Tongue (tissue), 2 donors: ENCODE results near the gene PCSK4. TPM values are rescaled to one million over a fixed set of nuclear protein-coding genes. Genes with fewer than 3 reads are reported as not detected.
"Not testable (repeated sequence)": the region's sequence is repeated elsewhere in the genome, so short reads cannot be mapped to it uniquely, and the experiment has no call there.

Experiments
- DNase-seq: peaks from one replicate; pipeline ENCODE4 v3.0.0-alpha.2; 2015
- total RNA-seq: library from RNA; depleted of rRNA; stranded (reverse); fragments of >200 nt; gene quantifications from one replicate; pipeline ENCODE4 v1.2.3, GENCODE V29; 2014

Gene PCSK4
- total RNA-seq, result 1.0 TPM

GRCh38 chr19:1490311-1491113 is at the start of gene PCSK4:
TSS of gene PCSK4 (minus strand) at chr19:1490350. CDS start at chr19:1490346, 4 bp downstream.
- peak; percentile 100 for DNase-seq

- DNase-seq, result not testable (repeated sequence)
These were observed 49.6 kb upstream of the PCSK4 start for GRCh38 chr19:1539749-1540148.

GRCh38 chr19:1538978-1539377 is 48.8 kb upstream of the PCSK4 start:
- peak; percentile 20 for DNase-seq

GRCh38 chr19:1535699-1536098 is 45.5 kb upstream of the PCSK4 start:
- DNase-seq, result not testable (repeated sequence)

GRCh38 chr19:1534972-1535371 is 44.8 kb upstream of the PCSK4 start:
- no peak for DNase-seq

GRCh38 chr19:1533510-1534150 is 43.5 kb upstream of the PCSK4 start:
- DNase-seq, result no peak

- no peak for DNase-seq
These were observed 41.9 kb upstream of the PCSK4 start for GRCh38 chr19:1532003-1532402.

- no peak for DNase-seq
These were observed 41.4 kb upstream of the PCSK4 start for GRCh38 chr19:1531587-1531986.

GRCh38 chr19:1530856-1531255 is 40.7 kb upstream of the PCSK4 start:
- not testable (repeated sequence) for DNase-seq

GRCh38 chr19:1529430-1529816 is 39.3 kb upstream of the PCSK4 start:
- no peak for DNase-seq

GRCh38 chr19:1528596-1529429 is 38.7 kb upstream of the PCSK4 start:
- DNase-seq, result no peak

GRCh38 chr19:1527650-1528309 is 37.6 kb upstream of the PCSK4 start:
- no peak for DNase-seq

GRCh38 chr19:1526979-1527649 is 37.0 kb upstream of the PCSK4 start:
- no peak for DNase-seq

GRCh38 chr19:1526066-1526778 is 36.1 kb upstream of the PCSK4 start:
- no peak for DNase-seq

- DNase-seq, result no peak
These were observed 35.2 kb upstream of the PCSK4 start for GRCh38 chr19:1525343-1525742.

GRCh38 chr19:1524972-1525325 is 34.8 kb upstream of the PCSK4 start:
- DNase-seq, result no peak

GRCh38 chr19:1524287-1524971 is 34.3 kb upstream of the PCSK4 start:
- no peak for DNase-seq

- DNase-seq, result no peak
These were observed 33.5 kb upstream of the PCSK4 start, which contains the start of gene PLK5 for GRCh38 chr19:1523412-1524286. TSS of gene PLK5 (plus strand) at chr19:1524077. CDS start at chr19:1526997, 2,920 bp downstream.

GRCh38 chr19:1522838-1523237 is 32.7 kb upstream of the PCSK4 start:
- no peak for DNase-seq
